GM12874 (cell line): ENCODE measurements around the gene SCUBE2.

Experiments used
- CTCF ChIP-seq: IDR thresholded peaks from 2 replicates; pipeline ENCODE4 v1.5.1; 2011; ENCODE audit warnings: low read depth, mild to moderate bottlenecking, control low read depth, low read length, moderate library complexity; ENCODE audit not compliant: insufficient read depth

SCUBE2 gene

GRCh38 chr11:8997451-8997850 is 93.9 kb downstream of the SCUBE2 start:
- no peak for TF ChIP-seq CTCF

- no peak for TF ChIP-seq CTCF
These were observed 101.9 kb downstream of the SCUBE2 start for GRCh38 chr11:8989453-8989852.

- no peak for TF ChIP-seq CTCF
These were observed 102.8 kb downstream of the SCUBE2 start for GRCh38 chr11:8988329-8989234.

- no peak for TF ChIP-seq CTCF
These were observed 104.0 kb downstream of the SCUBE2 start for GRCh38 chr11:8987446-8987845.

GRCh38 chr11:8985462-8985861 is 105.9 kb downstream of the SCUBE2 start:
- no peak for TF ChIP-seq CTCF

- no peak for TF ChIP-seq CTCF
These were observed 107.8 kb downstream of the SCUBE2 start for GRCh38 chr11:8983552-8983951.

GRCh38 chr11:8980485-8980884 is 110.9 kb downstream of the SCUBE2 start:
- no peak for TF ChIP-seq CTCF
